Adrenal gland (tissue), 5 donors: ENCODE results near the gene LATS1.

Experiments used
- CTCF ChIP-seq, 6 experiments: fragments of 450-650 bp in 4 of 6; fragments of 200-600 bp in 2 of 6; sonication (generic) in 1 of 6; IDR thresholded peaks; 1 replicate in 5 of 6; 2 replicates in 1 of 6; pipeline versions ENCODE4 v1.5.1 to v1.8.0; 2016 to 2021; ENCODE audit warnings: antibody characterized with exemption in 6 of 6, mild to moderate bottlenecking in 2 of 6, moderate library complexity in 1 of 6
- POLR2A ChIP-seq, 2 donors: fragments of 450-650 bp; IDR thresholded peaks; one replicate each; pipeline ENCODE4 v1.6.1; 2017; ENCODE audit warnings: antibody characterized with exemption in 2 of 2, mild to moderate bottlenecking in 2 of 2, moderate library complexity in 1 of 2
- donor health status: DM: no; HTN: no; CAD: no.

DNA sequence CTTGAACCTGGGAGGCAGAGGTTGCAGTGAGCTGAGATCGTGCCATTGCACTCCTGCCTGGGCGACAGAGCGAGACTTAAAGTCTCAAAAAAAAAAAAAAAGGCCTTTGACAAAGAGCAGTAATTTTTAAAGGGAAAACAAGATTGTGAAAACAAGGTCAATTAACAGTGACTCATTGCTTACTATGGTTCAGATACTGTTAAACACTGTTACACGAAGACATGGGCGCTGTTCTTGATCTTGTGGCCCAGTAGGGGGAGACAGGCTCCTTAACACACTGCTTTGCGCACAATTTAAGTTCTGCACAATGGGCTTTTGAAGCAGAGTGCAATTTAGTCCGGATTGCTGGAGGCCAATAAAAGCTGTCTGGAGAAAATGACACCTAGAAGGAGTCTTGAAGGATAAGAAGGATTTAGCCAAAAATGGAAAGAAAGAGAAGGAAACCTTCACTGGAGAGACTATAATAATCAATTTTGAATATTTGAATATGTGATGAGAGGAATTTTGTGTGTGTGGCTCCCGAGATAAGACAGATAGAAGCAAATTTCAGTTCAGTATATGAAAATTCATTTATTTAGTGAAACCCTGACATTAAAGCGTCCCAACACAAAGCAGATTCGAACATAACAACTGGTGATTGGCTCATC, 6.0 kb upstream of the LATS1 start:
- peak; percentile 69 to 88 (median 78) for TF ChIP-seq CTCF (IDR thresholded peaks at IDR 0.05)
- TF ChIP-seq POLR2A (IDR thresholded peaks at IDR 0.05), result no peak
